Jurkat, Clone E6-1 (cell line): ENCODE measurements around the gene HIGD2A.
"Not testable (repeated sequence)": the region's sequence is repeated elsewhere in the genome, so short reads cannot be mapped to it uniquely, and the experiment has no call there.

Source experiments
- DNase-seq: peaks from one replicate; pipeline ENCODE4 v3.0.0-alpha.2; 2011; ENCODE audit warnings: low read depth, low spot score
- H3K4me3 ChIP-seq: 2 replicates; pipeline ENCODE4 v1.5.1; 2011; ENCODE audit warnings: mild to moderate bottlenecking, low read length, control low read depth, moderate library complexity

Gene HIGD2A

GRCh38 chr5:176391479-176391878, 2.9 kb downstream of the HIGD2A start:
- DNase-seq, result no peak
- H3K4me3 ChIP-seq, result no peak overlapping the region

GRCh38 chr5:176391999-176392398, 3.4 kb downstream of the HIGD2A start:
- DNase-seq, result no peak

GRCh38 chr5:176392526-176392925, 4.0 kb downstream of the HIGD2A start:
- DNase-seq, result no peak
- H3K4me3 ChIP-seq, result no peak overlapping the region

More at GRCh38 chr5:176391999-176392398, 3.4 kb downstream of the HIGD2A start:
- H3K4me3 ChIP-seq, result no peak overlapping the region

- H3K4me3 ChIP-seq, result no peak overlapping the region
- DNase-seq, result no peak
Measured at GRCh38 chr5:176394096-176394495, 5.5 kb downstream of the HIGD2A start.

- no peak overlapping the region for H3K4me3 ChIP-seq
- no peak for DNase-seq
Measured at GRCh38 chr5:176394881-176395675, 6.5 kb downstream of the HIGD2A start.

- no peak overlapping the region for H3K4me3 ChIP-seq
- no peak for DNase-seq
Measured at GRCh38 chr5:176396330-176396729, 7.8 kb downstream of the HIGD2A start.

GRCh38 chr5:176397736-176398420, 9.3 kb downstream of the HIGD2A start:
- H3K4me3 ChIP-seq, result no peak overlapping the region
- DNase-seq, result no peak

- DNase-seq, result no peak
- H3K4me3 ChIP-seq, result no peak overlapping the region
Measured at GRCh38 chr5:176400382-176401156, 12.0 kb downstream of the HIGD2A start.

GRCh38 chr5:176401281-176402205, 13.0 kb downstream of the HIGD2A start:
- no peak overlapping the region for H3K4me3 ChIP-seq
- no peak for DNase-seq

- H3K4me3 ChIP-seq, result no peak overlapping the region
- no peak for DNase-seq
Measured at GRCh38 chr5:176405656-176406435, 17.3 kb downstream of the HIGD2A start.

GRCh38 chr5:176406436-176407052, 18.0 kb downstream of the HIGD2A start:
- no peak overlapping the region for H3K4me3 ChIP-seq
- no peak for DNase-seq

- no peak for DNase-seq
- H3K4me3 ChIP-seq, result no peak overlapping the region
Measured at GRCh38 chr5:176407456-176408251, 19.1 kb downstream of the HIGD2A start.

- not testable (repeated sequence) for DNase-seq, H3K4me3 ChIP-seq
Measured at GRCh38 chr5:176408252-176408573, 19.7 kb downstream of the HIGD2A start.

- DNase-seq, result no peak
- no peak overlapping the region for H3K4me3 ChIP-seq
Measured at GRCh38 chr5:176408590-176408989, 20.0 kb downstream of the HIGD2A start.

GRCh38 chr5:176409765-176410164, 21.2 kb downstream of the HIGD2A start:
- no peak for DNase-seq
- H3K4me3 ChIP-seq, result no peak overlapping the region

- H3K4me3 ChIP-seq, result no peak overlapping the region
- DNase-seq, result no peak
Measured at GRCh38 chr5:176410486-176411180, 22.1 kb downstream of the HIGD2A start.
